ENCODE results near the gene CSNK1G2. TPM values are rescaled to one million over a fixed set of nuclear protein-coding genes. Genes with fewer than 3 reads are reported as not detected.
A peak's percentile ranks its signal among the peaks of the same experiment; 100 is the strongest.

CSNK1G2 gene
- total RNA-seq, 1 experiment from 2014 or later = 34.5 TPM

DNA sequence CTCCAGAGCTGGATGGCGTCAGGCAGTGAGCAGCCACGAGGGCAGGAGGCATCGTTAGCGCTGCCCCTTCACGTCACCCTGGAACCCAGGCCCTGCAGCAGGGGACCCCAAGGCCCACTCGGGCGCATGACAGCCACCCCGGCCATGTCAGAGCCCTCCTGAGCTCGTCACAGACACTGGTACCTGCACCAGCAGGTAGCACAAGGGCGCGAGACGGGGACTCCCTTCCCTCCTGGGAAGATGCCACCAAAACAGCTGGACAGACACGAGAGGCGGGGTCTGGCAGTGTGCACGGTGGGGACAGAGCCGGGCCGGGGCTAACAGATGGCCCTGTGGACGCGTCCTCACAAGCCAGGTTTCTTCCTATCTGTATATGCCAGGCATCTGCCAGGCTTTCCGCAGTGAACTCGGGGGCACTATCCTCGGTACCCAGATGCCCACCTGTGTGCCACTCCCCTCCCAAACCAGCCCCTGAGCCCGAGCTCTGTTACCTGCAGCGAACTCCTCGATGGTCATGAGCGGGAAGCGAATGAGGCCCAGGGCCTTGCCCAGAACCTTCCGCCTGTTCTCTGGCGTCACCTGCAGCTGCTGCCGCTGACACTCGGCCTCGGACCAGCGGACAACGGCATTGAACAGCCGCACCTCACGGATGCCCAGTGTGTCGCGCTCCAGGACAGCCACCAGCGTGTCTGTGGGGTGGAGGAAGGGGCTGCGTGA lies 48.7 kb downstream of the CSNK1G2 start:
- Histone ChIP-seq H3K4me3 (no peak overlapping the region), H3K9me3 (no peaks in the 10 kb centered on the region), H3K27me3 (no peaks in the 10 kb centered on the region), H3K36me3 (peaks cover 5% of the 10 kb centered on the region; the same call in 1 of the 2 replicates)
- DNase-seq = no peak

DNA sequence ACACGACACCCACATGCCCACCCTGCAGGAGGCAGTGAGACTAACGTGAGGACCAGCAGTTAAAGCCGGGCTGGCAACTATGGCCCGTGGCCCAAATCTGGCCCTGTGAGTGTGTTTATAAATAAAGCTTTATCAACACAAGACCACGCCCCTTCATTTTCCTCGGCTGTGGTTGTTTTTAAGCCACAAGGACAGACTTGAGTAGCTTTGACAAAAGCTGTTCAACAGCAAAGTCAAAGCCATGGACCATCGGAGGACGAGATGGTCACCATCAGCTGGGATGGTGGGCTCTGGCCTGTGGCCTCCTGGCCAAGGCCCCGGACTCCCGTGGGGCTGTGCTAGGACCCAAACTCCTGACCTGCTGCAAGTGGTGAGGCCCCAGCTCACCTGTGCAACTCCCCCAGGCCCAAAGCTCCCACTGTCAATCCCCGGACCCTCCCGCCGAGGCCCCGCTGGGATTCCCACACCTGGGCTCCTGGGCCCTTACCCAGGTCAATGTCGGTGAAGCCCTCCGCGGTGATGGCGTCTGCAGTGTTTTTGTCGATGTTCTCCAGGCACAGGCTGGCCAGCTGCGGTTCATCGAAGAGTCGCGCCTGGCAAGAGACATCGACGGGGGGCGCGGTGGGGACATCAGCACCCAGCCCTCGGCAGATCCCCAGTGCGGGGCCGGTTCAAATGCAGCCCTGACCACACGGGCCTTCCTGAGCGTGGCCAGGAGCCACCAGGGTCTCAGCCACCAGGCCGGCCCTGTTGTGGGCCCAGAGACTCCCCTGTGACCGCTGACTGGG lies 49.5 kb downstream of the CSNK1G2 start:
- Histone ChIP-seq H3K4me3 (no peak overlapping the region), H3K9me3 (no peaks in the 10 kb centered on the region), H3K36me3 (peaks cover 5% of the 10 kb centered on the region; the same call in 1 of the 2 replicates), H3K27me3 (no peaks in the 10 kb centered on the region)
- no peak for DNase-seq

DNA sequence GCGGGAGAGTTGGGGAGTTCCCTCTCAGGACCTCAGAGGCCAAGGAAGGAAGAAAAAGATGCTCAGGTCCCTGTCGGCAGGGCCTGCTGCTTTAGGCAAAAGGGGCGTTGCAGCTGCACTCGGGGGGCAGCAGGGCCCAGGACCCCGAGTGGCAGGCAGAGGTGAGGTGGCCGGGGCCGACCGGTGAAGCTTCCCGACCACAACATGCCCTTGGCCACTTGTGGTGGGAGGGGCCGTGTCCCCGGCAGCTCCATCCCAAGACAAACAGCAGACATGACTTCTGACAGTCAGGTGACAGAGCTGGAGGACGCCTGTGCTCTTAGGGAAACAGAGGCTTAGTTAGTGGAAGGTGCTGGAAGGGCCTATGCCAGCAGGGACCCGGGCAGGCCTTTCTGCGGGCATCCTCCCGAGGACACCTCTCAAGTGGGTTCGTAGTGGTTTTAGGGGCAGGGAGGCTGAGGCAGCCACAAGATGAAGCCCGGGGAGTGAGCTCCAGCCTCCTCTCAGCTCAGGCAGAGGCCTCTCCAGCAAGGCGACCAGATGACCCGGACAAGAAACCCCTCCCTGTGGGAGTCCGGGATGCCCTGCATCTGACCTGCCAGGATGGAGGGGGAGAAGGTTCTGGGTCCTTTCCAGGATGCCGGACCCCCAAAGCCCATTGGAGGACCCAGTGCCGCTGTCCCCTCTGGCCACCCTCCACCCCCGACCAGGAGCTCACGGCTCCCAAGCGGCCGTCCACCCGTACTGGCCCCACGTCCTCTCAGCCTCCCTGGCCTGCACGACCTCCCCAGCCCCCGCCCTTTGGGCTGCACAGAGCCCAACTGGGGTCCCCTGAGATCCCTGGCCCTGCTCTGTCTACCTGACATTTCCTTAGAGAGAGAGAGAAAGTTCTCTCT lies 50.3 kb downstream of the CSNK1G2 start:
- peaks cover 5% of the 10 kb centered on the region; the same call in 1 of the 2 replicates for H3K36me3 ChIP-seq

DNA sequence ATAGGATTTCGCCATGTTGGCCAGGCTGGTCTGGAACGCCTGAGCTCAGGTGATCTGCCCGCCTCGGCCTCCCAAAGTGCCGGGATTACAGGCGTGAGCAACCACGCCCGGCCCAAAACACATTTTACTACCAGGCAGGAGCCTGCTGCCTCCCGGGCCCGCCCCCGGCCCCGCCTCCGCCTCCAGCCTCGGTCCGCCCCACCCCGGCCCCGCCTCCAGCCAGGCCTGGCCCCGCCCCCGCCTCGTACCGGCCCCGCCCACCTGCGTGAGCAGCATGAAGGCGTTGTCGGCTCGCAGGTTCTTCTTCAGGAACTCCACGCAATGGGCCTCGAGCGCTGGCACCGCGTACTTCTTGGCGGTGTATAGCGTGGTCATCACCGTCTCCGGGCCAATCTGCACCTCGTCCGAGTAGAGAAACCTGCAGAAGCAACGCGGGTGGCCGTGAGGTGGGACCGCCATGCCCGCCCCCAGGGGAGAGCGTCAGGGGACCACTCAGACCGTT lies 51.8 kb downstream of the CSNK1G2 start:
- peaks cover 5% of the 10 kb centered on the region for H3K36me3 ChIP-seq
- DNase-seq = no peak
- no peak overlapping the region for H3K4me3 ChIP-seq
- no peaks in the 10 kb centered on the region for H3K9me3 ChIP-seq
- H3K27me3 ChIP-seq = no peaks in the 10 kb centered on the region

More for the DNA sequence above, 50.3 kb downstream of the CSNK1G2 start:
- Histone ChIP-seq H3K4me3 (no peak overlapping the region), H3K27me3 (no peaks in the 10 kb centered on the region), H3K9me3 (no peaks in the 10 kb centered on the region)
- no peak for DNase-seq

DNA sequence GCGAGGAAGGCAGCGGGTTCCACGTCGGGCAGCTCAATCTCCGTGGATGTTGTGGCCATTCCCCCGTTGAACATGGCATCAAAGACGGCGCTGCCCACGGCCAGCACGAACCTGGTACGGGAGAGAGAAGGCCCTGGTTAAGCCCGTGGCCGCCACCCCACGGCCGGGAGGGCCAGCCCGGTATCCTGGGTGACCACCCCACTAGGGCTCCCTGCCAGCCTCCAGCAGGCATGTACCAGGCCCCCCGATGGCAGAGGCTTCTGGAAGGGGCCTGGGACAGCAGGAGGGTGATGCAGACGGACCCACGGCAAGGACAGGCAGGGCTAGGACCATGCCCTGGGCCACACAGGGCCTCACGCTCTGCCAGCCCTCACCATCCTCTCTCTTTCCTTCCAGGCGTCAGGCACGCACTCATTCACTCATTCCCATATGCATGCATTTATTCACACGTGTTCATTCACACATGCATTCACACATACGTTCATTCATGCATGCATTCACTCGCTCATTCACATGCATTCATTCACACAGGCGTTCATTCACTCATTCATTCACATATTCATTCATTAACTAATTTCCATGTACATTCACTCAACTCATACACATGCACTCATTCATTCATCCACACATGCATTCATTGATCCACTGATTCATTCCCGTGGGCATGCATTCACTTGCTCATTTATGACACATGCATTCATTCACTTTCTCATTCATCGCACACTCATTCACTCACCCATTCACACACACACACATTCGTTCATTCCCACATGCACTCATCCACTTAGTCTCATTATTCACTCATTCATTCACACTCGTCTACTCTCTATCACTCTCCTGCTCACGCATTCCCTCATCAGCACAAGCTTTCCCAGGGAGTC lies 56.6 kb downstream of the CSNK1G2 start:
- H3K27me3 ChIP-seq = no peaks in the 10 kb centered on the region
- no peaks in the 10 kb centered on the region for H3K9me3 ChIP-seq
- no peak overlapping the region for H3K4me3 ChIP-seq
- peaks cover 5% of the 10 kb centered on the region for H3K36me3 ChIP-seq
- DNase-seq = no peak

DNA sequence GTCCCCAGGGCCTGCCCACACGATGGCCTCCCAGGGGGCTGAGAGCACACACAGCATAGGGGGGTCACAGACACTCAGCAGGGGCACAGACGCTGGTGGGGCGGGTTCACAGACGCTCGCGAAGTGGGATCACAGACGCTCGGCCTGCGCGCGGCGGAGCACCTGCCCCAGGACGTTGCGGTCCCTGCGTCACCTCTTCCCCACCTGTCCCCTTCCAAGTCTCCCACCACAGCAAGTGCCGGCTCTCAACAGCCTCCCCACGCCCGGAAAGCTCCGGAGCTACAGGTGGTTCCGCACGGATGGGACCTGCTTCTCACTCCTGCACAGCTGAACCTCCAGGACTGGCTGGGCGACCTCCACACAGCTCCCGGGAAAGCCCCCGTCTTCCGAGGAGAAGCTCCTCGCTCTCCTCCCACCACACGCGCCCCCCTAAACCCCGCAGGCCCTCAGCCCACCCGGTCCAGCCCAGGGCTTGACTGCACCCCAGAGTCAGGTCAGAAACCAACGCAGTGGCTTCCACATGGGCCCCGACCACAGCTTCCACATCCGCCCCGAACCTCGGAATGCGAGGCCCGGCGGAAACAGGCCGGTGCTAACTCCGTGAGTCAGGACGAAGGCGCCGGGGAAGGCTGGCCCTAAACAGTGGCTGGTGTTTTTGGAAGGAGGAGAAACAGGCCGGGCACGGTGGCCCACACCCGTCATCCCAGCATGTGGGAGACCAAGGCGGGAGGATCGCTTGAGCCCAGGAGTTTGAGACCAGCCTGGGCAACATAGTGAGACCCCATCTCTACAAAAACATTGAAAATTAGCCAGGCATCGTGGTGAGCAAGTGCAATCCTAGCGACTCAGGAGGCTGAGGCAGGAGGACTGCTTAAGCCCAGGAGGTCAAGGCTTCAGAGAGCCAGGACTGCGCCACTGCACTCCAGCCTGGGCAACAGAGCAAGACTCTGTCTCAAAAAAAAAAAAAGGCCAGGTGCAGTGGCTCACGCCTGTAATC lies 58.0 kb downstream of the CSNK1G2 start:
- H3K36me3 ChIP-seq = no peaks in the 10 kb centered on the region; the same call in 1 of the 2 replicates
- no peak for DNase-seq
- no peaks in the 10 kb centered on the region for H3K27me3 ChIP-seq
- no peaks in the 10 kb centered on the region for H3K9me3 ChIP-seq
- no peak overlapping the region for H3K4me3 ChIP-seq

DNA sequence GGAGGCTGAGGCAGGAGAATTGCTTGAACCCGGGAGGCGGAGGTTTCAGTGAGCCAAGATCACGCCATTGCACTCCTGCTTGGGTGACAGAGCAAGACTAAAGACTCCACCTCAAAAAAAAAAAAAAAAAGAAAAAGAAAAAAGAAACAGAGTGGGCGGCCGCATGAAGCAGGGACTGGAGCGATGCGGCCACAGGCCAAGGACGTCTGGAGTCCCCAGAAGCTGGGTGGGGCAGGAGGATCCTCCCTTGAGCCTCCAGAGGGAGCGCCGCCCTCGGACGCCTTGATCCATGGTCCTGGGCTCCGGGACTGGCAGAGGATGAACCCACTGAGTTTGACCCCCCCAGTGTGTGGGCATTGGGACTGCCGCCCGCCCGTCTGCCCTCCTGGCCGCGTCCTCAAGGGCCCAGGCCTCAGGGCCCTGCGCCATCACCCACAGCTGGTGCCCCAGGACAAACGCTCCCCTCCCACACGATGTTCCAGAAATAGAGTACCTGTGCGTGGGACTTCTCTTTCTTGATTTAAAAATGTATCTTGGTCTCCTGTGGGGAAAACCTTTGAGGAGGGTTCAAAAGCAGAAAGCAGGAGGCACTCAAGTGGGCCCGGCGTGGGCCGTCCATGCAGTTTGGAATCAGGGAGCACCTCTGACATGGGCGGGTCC lies 59.0 kb downstream of the CSNK1G2 start:
- Histone ChIP-seq H3K27me3 (no peaks in the 10 kb centered on the region), H3K36me3 (no peaks in the 10 kb centered on the region; the same call in 1 of the 2 replicates), H3K4me3 (no peak overlapping the region), H3K9me3 (no peaks in the 10 kb centered on the region)
- no peak for DNase-seq

DNA sequence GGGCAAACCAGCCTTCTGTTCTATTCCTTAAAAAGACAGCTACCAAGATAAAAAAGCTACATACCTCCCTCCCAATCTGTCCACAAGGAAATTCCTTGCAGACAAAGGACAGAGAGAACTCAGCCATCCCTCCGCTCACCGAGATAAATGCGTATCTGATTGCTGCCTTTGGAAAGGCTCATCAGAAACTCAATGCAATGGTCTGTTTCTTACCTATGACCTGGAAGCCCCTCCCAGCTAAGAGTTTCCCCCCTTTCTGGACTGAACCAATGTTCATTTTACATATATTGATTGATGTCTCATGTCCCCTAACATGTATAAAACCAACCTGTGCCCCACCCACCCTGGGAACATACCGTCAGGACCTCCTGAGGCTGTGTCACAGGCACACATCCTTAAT lies 62.9 kb downstream of the CSNK1G2 start:
- no peaks in the 10 kb centered on the region for H3K36me3 ChIP-seq
- no peaks in the 10 kb centered on the region for H3K27me3 ChIP-seq
- DNase-seq = no peak
- no peak overlapping the region for H3K4me3 ChIP-seq
- no peaks in the 10 kb centered on the region for H3K9me3 ChIP-seq

DNA sequence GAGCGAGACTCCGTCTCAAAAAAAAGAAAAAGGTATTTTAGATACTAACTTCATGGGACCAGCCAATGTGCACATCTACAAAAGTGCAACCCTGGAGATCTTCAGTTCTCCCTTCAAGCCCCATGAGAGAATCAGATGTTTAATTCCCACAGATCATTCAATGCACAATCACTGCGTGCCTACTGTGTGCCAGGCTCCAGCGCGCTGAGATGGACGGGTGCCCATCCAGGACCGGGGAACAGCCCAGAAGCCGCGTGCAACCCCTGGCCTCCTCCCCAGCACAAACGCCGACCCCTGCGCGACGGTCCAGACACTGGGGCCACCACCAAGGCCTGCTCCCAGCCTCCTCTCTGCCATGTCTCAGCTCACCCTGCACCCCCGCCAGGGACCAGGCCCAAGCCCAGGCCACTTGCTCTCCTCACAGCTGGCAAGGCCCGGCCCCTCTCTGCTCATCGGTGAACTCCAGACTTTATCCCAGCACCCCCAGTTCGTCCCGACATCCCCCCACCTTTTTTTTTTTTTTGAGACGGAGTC lies 69.2 kb downstream of the CSNK1G2 start:
- Histone ChIP-seq H3K27me3 (no peaks in the 10 kb centered on the region), H3K9me3 (no peaks in the 10 kb centered on the region), H3K4me3 (no peak overlapping the region), H3K36me3 (no peaks in the 10 kb centered on the region)
- DNase-seq = no peak

DNA sequence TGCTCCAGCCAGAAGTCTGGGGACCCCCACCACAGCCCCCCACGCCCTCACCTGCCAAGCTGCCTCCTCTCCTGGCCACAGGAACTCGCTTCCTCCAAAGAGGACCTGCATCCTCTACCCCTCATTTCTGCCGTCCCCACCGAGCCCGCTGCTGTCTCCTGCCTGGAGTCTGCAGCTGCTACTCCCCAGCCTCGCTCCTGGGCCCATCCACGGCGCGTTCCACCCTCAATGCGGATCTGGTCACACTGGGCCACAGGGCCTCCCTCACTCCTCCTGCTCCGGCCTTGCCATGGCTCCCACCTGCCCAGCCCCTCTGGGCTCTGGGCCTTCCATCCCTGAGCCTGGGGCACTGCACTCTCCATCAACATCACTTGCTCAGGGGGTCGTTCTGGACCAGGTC lies 70.2 kb downstream of the CSNK1G2 start:
- Histone ChIP-seq H3K4me3 (no peak overlapping the region), H3K36me3 (no peaks in the 10 kb centered on the region), H3K9me3 (no peaks in the 10 kb centered on the region), H3K27me3 (no peaks in the 10 kb centered on the region)
- no peak for DNase-seq

DNA sequence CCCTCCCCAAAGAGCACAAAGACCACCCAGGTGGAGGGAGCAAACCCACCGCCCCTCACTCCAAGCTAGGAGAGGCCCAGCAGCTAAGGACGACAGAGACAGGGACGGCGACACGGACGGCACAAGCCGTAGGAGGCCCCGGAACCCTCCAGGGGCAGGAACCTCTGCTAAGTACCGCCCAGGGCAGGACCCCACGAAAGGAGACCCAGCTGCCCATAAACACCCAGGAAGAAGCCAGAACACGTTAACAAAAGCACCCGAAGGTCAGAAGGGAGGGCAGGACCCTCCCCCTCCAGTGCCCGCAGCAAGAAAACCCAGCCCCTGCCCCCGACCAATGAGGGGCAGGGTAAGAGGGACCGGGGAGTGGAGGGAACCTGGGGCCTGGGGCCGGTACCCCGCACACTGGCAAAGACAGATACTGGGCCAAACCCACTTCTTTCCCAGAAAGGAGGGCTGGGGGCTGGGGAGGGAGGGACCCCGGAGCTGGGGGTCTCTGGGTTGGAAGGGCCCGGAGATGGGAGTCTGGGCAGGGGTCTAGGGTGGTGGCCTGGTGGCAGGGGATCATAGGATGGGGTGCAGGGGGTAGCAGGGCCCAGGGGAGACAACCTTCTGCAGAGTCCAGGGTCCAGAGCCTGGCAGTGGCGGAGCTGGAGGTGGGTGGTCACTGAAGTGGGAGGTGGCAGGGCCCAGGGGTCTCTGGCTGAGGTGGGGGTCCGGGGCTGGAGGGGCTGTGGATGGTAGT lies 72.1 kb downstream of the CSNK1G2 start:
- DNase-seq = no peak
- no peak overlapping the region for H3K4me3 ChIP-seq

DNA sequence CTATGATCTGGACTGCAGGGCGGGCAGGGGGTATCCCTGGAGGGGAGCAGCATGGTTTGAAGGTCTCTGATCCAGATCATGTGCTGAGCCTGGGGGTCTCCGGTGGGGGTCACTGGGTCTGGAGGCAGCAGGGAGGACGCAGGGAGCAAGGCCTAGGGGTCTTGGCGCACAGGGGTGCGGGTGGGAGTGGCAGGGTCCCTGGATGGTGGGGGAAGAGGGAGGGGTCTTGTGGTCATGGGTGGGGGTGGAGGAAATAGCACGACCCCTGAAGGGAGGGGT lies 72.7 kb downstream of the CSNK1G2 start:
- DNase-seq = no peak
- no peak overlapping the region for H3K4me3 ChIP-seq
- no peaks in the 10 kb centered on the region for H3K36me3 ChIP-seq
- H3K9me3 ChIP-seq = no peaks in the 10 kb centered on the region
- no peaks in the 10 kb centered on the region for H3K27me3 ChIP-seq

More for the DNA sequence above, 72.1 kb downstream of the CSNK1G2 start:
- no peaks in the 10 kb centered on the region for H3K36me3 ChIP-seq
- no peaks in the 10 kb centered on the region for H3K27me3 ChIP-seq
- H3K9me3 ChIP-seq = no peaks in the 10 kb centered on the region

DNA sequence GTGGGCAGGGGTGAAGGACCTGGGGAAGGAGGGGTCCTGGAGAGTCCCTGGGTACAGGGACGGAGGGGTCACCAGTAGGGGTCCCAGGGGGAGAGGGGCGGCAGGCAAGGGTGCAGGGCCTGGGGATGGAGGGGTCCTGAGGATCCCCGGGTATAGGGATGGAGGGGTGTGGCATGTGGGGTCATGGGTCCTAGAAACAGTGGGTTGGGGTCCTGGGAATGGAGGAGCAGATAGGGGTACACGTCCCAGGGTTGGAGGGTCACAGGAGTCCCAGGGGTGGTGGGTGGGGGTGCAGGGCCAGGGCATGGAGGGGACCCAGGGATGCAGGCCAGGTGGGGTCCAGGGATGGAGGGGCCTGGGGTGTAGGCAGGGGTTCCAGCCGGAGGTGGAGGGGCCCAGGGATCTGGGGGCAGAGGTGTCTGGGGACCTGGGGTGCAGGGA lies 73.2 kb downstream of the CSNK1G2 start:
- H3K4me3 ChIP-seq = peak overlapping the region; percentile 50; the same call in 1 of the 2 replicates
- H3K27me3 ChIP-seq = no peaks in the 10 kb centered on the region
- no peaks in the 10 kb centered on the region for H3K9me3 ChIP-seq
- H3K36me3 ChIP-seq = no peaks in the 10 kb centered on the region
- DNase-seq = no peak
